ENCODE results near the gene CCNO.
A peak's percentile ranks its signal among the peaks of the same experiment; 100 is the strongest.

CCNO gene, protein sequence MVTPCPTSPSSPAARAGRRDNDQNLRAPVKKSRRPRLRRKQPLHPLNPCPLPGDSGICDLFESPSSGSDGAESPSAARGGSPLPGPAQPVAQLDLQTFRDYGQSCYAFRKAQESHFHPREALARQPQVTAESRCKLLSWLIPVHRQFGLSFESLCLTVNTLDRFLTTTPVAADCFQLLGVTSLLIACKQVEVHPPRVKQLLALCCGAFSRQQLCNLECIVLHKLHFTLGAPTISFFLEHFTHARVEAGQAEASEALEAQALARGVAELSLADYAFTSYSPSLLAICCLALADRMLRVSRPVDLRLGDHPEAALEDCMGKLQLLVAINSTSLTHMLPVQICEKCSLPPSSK

DNA sequence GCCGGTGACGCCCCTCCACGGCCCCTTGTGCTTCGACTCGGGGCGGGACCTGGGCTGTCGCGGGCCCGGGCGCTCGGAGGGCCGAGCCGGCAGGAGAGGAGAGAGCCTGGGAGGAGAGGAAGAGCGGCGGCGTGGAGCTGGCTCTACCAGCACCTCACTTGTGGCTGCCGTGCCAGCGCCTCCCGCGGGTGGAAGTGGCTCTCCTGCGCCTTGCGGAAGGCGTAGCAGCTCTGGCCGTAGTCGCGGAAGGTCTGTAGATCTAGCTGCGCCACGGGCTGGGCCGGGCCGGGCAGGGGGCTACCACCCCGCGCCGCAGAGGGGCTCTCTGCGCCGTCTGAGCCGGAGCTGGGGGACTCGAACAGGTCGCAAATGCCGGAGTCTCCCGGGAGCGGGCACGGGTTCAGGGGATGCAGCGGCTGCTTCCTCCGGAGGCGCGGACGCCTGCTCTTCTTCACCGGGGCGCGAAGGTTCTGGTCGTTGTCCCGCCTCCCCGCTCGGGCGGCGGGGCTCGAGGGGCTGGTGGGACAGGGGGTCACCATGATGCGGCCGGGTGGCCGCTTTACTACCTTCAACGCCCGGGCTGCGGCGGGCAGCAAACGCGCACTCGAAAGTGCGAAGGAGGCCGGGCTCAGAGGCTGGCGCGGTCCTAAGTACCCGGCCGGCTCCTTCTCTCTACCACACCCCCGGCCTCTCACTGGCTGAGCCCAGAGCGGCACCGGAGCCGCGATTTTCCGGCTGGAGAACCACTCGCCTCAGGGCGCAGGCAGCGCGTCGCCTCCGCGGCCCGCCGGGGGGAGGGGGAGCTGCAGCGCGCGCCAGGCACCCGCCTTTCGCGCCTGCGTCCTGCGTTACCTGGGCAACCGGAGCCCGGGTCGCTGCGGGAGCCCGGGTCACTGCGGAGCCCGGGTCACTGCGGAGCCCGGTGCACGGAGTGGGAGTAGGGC lies at the start of gene CCNO:
TSS of gene CCNO (minus strand) at position 624 of the 944 bp plus-strand sequence. CDS start at position 539, 85 bp downstream.
- peak; percentile 24 for DNase-seq (ENCODE audit: low read depth)
- peak within 1 kb of the TSS; percentile 52 for H3K4me3 ChIP-seq (ENCODE audit: low read depth, low read length)

GRCh38 chr5:55278778-55279177 lies 45.4 kb upstream of the CCNO start:
- DNase-seq (ENCODE audit: low read depth), result peak; percentile 9
- no peak overlapping the region for H3K4me3 ChIP-seq (ENCODE audit: low read depth, low read length)

DNA sequence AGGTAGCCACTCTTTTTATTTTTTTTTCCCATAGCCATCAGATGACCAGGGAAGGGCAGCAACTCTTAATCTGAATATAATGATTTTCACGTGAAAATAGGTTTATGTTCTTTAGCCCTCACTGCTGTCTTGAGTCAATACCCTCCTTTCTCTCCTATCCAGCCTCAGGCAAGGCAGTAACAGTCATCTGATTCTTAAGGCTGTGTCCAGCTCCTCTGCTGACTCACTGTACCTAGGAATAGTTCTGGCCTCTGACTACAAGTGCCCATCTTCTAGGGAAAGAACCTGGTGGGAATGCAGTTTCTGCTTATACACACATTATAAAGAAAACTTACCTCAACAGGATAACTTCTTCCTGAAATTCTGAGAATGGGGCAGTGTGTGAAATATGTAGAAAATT lies 43.4 kb upstream of the CCNO start:
- no peak for DNase-seq (ENCODE audit: low read depth)
- no peak overlapping the region for H3K4me3 ChIP-seq (ENCODE audit: low read depth, low read length)

DNA sequence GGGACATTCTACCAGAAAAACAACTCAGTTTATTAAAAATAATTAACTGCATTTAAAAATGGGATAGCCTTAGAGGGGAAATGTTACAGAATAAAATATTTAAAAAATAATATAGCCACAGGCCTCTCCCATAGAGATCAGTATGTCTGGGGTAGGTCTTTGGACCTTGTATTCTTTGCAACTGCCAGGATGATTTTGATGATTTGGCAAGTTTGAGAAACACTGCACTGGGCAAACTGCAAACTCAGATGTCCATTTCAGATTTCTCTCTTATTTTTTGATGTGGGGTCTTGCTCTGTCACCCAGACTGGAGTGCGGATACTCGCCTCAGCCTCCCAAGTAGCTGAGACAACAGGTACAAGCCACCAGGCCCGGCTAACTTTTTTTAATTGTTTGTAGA lies 24.9 kb upstream of the CCNO start:
- no peak for DNase-seq (ENCODE audit: low read depth)
- no peak overlapping the region for H3K4me3 ChIP-seq (ENCODE audit: low read depth, low read length)

DNA sequence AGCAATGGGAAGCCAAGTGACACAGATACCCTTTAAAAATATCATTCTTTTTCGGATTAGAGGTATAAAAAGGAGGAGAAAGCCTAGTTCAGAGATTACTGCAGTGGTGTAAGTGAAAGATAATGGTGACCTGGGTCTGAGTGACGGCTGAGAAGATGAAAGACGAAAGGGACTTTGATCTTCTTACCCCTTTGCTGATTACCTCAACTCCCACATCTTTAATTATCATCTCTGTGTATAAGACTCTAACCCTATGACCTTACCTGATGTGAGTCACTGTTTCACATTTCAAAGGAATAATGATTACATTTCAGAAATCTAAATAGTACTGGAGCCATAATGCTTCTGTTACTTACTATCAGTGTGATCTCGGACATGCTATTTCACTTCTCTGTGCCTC lies 21.4 kb upstream of the CCNO start:
- no peak overlapping the region for H3K4me3 ChIP-seq (ENCODE audit: low read depth, low read length)
- DNase-seq (ENCODE audit: low read depth), result no peak

GRCh38 chr5:55250064-55250463 lies 16.7 kb upstream of the CCNO start:
- DNase-seq (ENCODE audit: low read depth), result no peak
- no peak overlapping the region for H3K4me3 ChIP-seq (ENCODE audit: low read depth, low read length)

DNA sequence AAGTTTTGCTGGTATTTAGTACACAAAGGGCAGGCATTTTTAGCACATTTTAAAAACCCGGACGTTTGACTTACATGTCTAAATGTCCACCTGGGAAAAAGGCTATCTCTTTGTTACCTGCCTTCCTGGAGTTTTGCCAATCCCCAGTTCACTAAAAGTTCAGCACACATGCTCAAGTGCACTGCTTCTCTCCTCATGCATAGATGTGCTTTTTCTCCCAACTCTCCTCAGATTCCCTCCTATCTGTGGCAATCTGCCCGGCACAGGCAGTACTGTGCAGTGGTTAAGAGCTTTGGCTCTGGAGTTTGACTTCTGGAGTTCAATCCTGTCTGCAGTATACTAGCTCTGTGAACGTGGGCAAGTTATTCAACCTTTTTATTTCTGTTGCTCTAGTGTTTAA lies 8.3 kb upstream of the CCNO start:
- no peak for DNase-seq (ENCODE audit: low read depth)
- H3K4me3 ChIP-seq (ENCODE audit: low read depth, low read length), result no peak overlapping the region

GRCh38 chr5:55236800-55237199 lies 3.4 kb upstream of the CCNO start:
- no peak overlapping the region for H3K4me3 ChIP-seq (ENCODE audit: low read depth, low read length)
- DNase-seq (ENCODE audit: low read depth), result no peak

- DNase-seq (ENCODE audit: low read depth), result no peak
These were observed 803 bp upstream of the CCNO start for GRCh38 chr5:55234121-55234700.

GRCh38 chr5:55232271-55232984 lies 980 bp downstream of the CCNO start:
- H3K4me3 ChIP-seq (ENCODE audit: low read depth, low read length), result peak overlapping the region; percentile 52
- DNase-seq (ENCODE audit: low read depth), result no peak

More at GRCh38 chr5:55234121-55234700, 803 bp upstream of the CCNO start:
- H3K4me3 ChIP-seq (ENCODE audit: low read depth, low read length), result peak overlapping the region; percentile 52

DNA sequence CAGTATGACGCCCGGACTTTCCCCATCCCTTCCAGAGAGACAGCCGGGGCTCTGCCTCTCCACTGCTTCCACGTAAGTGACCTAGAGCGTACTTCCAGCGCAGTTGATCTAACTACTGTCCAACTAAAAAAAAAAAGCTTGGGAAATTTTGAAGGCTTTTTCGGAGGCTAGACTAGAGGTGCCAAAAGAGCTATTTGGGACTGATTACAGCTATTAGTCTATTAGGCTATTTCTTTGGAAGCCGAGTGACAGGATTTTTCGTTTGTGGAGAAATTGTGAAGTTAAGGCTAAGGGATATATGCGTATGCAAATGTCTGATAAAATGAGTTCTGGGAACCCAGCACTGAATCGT lies 1.5 kb downstream of the CCNO start:
- no peak for DNase-seq (ENCODE audit: low read depth)
- H3K4me3 ChIP-seq (ENCODE audit: low read depth, low read length), result peak overlapping the region; percentile 31

DNA sequence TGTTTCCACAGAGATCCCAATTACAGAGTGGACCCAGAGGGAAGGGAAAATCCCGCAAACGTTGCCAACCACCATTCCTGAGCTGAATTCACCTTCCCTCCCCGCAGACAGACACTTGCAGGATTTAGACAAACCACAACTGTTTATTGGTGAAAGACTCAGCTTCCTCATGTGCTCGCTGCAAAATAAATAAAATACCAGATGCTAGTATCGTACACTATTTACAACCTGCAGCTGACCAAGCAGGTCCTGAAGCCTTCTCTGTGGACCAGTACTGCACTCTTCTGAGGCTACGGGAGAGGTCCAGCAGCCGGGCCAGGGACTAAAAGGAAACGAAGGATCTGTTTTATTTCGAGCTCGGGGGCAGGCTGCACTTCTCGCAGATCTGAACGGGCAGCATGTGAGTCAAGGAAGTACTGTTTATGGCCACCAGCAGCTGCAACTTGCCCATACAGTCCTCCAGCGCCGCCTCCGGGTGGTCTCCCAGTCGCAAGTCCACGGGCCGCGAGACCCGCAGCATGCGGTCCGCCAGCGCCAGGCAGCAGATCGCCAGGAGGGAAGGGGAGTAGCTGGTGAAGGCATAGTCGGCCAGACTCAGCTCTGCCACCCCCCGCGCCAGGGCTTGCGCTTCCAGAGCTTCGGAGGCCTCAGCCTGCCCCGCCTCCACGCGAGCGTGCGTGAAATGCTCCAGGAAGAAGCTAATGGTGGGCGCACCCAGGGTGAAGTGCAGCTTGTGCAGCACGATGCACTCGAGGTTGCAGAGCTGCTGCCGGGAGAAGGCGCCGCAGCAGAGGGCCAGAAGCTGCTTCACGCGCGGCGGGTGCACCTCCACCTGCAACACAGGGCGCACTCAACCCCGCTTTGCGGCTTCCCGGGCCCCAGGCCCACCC lies 2.1 kb downstream of the CCNO start:
- H3K4me3 ChIP-seq (ENCODE audit: low read depth, low read length), result peak overlapping the region; percentile 31
- no peak for DNase-seq (ENCODE audit: low read depth)

GRCh38 chr5:55230086-55230629 lies 3.2 kb downstream of the CCNO start:
- H3K4me3 ChIP-seq (ENCODE audit: low read depth, low read length), result no peak overlapping the region
- DNase-seq (ENCODE audit: low read depth), result no peak

- no peak for DNase-seq (ENCODE audit: low read depth)
- peak overlapping the region; percentile 38 for H3K4me3 ChIP-seq (ENCODE audit: low read depth, low read length)
These were observed 5.6 kb downstream of the CCNO start for GRCh38 chr5:55227664-55228430.

DNA sequence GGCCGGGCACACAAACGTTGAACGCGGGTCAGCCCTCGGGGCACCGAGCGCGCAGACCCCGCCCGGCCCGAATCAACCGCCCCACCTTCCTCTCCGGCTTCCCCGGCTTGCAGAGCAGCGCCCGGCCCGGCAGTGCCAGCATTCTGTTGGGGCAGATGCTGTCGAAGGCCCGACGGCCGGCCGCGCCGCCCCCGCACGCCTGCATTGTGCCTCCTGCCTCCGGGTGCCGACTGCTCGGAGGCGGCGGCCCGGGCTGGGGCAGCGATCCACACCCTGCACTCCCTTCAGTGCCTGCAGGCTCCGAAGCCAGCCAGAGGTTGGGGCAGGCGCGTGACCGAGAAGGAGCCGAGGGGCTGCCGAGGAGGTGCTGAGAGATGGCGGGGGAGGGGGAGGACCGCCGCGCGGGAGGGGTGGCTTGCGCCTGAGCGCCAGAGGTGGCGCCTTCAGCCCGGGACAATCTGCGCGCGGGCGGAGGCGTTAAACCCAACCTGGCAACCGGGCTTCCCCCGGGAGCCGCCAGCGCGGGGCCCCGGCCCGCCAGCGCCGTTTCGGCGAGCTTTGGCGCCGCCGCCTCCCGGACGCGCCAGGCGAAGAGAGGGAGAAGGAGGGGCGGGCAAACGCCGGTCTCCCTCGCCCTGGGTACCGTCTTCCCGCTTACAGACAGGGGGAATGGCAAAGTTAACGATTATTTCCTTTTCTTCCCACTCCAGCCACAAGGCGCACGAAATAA lies 6.3 kb downstream of the CCNO start, which contains the start of gene MCIDAS:
TSS of gene MCIDAS (minus strand) at position 382 of the 730 bp plus-strand sequence. CDS start at position 205, 177 bp downstream.
- H3K4me3 ChIP-seq (ENCODE audit: low read depth, low read length), result peak within 1 kb of the TSS; percentile 38
- DNase-seq (ENCODE audit: low read depth), result no peak

DNA sequence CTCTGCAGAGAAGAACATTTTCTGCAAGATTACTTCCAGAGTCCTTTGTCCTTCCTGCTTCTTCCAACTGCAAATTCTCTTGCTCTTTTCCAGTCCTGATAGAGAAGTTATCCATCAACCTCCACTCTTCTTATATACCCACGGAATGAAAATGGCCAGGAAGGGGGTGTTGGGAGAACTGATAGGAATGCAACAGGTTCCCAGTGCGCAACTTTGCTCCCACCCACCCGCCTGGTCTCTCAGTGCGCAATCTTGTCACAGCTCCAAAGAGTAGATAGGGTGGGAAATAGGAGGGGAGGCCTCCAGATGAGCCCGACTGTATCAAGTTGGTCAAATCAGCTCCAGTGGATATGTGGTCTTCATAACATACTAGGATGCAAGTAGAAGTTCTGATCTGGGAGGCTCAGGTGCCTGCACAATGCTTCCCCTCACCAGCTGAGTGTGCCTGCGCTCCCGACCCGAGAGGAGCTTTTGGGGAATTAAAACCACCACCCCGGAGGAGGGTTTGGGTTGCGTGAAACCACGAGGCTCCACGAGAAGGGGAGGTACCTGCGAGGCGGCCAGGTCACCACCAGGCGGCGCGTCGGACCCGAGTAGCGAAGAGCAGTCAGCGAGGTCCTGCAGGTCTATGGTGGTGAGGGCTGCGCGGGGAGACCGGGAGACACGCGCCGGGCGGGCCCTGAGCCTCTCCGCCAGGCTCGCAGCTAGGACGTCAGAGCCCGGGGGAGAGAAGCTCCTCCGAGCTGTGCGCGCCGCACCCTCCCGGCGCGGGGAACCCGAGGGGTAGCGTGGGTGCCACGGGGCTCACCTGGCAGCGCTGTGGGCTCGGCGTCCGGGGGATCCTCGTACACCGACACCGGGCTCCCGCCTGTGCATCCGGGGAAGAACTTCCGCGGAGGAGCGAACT lies 7.1 kb downstream of the CCNO start:
- H3K4me3 ChIP-seq (ENCODE audit: low read depth, low read length), result peak overlapping the region; percentile 38
- no peak for DNase-seq (ENCODE audit: low read depth)
